Measurements from ENCODE around the gene SPPL3.

Gene SPPL3

DNA sequence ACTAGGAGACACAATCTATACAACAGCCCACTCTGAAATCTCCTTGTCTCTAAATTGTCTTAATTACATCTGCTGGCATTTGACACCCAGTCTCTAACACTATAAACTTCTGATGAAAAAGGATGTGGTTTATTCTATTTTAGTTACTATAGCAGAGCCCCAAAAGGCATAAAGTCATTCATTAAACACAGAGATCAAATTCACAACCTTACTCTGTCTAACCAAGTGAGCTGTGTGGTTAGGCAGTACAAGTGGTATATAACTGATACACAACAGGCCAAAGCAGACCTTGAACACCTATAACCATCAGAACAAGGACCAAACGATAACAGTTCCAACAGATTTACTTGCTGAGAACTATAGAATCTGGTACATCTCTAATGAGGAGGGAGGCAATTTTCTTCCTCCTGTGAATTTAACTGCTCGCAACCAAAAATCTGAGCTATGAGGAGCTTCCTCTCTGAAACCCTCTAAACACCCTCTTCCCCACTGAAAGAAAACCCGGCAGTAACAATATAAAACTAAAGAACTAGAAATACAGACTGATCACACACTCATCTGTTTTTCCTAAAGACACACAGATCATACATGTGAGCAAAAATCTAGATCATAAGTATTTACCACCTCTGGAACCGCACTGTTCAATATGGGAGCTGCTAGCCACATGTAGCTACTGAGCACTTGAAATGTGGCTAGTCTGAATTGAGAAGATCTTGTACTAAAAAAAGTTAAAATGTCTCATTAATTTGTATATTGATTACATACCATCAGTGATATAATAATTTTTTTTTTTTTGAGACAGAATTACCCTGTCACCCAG, 17.7 kb downstream of the SPPL3 start:
- peak; percentile 35 for DNase-seq
- in situ Hi-C loops (cut with MboI; ENCODE audit: low pct_unique_long_range_greater_than_20kb, low sequenced_read_pairs) = no loop called here

DNA sequence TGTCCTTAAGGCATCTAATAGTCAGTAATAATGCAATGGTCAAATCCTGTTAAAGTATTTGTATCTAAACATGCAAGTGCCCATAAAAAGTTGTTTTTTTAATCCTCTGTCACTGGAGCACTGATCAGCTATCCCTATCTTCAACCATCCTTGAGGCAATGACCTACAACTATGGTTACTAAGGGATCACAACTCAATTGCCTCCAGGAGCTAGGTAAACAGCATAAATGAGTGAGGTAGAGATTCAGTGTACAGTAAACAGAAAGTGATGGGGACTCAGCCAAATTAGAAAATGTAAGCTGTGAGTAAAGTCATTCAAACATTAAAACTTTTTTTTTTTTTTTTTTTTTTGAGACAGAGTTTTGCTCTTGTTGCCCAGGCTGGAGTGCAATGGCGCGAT, 18.6 kb downstream of the SPPL3 start:
- in situ Hi-C loops (cut with MboI; ENCODE audit: low pct_unique_long_range_greater_than_20kb, low sequenced_read_pairs) = no loop called here
- no peak for DNase-seq

DNA sequence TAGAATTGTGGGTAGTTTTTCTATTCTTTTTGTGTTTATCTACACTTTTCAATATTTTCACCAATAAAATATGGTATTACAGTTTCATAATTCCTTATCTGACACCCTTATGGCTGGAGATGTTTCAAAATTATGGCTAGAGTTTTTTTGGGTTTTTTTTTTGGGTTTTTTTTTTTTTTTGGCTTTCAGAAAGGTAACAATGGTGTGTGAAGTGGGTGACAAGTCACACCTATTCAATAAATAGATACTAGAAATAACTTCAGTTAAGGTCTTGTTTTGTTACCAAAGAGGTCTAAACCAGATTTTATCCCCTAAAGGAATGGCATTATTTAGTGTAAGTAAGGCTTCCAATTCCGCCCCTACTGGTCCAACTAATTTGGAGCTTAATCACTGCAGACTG, 19.5 kb downstream of the SPPL3 start:
- no peak for DNase-seq
- in situ Hi-C loops (cut with MboI; ENCODE audit: low pct_unique_long_range_greater_than_20kb, low sequenced_read_pairs) = no loop called here

DNA sequence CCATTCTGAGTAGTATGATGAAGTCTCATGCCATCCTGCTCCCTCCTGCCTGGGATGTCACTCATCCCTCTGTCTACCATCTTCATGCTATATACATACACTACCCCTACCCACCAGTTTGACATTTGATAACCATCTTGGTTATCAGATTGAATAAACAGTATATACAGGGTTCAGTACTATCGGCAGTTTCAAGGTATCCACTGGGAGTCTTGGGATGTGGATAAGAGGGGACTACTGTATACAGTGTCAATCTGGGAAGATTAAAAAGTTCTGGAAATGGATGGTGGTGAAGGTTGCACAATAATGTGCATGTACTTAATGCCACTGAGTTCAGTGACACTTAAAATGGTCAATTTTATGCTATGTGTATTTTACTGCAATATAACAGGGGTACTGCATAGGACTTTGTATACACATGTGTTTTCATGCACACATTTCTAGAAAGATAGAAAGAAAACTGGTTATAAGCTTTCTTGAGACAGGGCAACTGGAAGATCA, 22.1 kb downstream of the SPPL3 start:
- in situ Hi-C loops (cut with MboI; ENCODE audit: low pct_unique_long_range_greater_than_20kb, low sequenced_read_pairs) = no loop called here
- DNase-seq = no peak

DNA sequence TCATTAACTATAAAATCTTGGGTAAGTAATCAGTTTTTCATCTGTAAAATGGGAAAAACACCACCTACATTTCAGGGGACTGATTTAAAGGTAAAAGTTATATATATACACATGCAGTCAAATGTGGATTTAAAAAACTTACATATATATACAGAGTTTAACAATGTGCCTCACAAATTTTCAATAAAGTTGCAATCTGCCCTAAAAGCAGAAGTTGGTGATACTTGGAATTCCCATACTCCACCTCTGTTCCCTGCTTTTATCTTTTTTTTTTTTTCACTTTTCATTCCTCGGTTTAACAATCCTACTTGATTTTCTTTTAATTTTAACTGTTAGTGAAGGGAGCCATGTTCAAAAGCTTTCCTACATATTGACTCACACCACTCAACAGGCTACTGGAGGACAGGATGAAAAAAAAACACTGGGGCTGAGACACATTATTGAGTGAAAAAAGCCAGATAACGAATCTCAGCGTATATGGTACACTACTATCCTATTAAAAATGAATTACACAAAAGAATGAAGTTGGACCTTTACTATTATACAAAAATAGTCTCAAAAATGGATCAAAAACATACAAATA, 24.3 kb downstream of the SPPL3 start:
- DNase-seq = no peak
- in situ Hi-C loops (cut with MboI; ENCODE audit: low pct_unique_long_range_greater_than_20kb, low sequenced_read_pairs) = no loop called here

DNA sequence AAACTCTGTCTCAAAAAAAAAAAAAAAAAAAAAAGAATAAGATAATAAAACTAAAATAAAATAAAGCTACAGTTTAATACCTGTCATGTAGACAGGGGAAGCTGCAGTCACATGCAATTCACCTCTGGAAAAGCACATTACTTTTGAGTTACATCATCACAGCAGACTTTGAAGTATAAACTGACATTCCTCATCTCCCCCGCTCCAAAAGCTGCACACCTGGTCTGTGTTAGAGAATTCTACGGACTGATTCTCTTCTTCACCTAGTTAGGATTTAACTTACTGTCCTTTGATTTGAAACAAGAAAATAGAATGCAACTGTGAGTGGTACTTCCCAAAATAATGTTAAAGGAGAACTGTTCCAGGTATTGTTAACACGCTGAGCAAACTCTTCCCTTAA, 25.1 kb downstream of the SPPL3 start:
- DNase-seq = no peak
- in situ Hi-C loops (cut with MboI; ENCODE audit: low pct_unique_long_range_greater_than_20kb, low sequenced_read_pairs) = no loop called here

DNA sequence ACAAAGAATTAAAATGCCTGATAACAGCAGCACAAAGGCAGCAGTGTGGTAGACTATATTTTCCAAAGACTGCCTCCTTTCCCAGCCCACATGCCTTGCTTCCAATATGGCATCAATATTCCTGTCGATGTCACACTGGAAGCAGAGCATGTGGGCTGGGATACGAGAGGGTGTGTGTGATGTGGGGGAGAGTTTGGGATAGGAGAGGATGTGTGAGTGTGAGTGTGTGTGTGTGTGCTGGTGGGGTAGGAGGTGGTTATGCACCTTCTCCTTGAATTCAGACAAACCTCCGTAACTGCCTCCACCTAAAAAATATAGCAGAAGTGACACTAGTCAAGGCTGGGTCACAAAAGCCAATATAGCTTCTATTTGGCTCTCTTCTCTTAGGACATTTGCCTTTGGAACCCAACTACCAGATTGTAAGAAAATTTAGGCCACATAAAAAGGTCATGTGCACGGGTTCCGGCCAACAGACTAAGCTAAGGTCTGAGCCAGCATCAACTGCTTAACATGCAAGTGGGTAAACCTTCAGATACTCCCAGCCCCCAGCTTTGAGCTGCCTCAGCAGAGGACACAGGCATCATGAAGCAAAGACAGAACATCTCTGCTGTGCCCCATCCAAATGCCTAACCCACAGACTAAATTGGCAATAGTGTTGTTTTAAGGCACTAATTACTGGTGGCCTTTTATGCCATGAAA, 29.5 kb downstream of the SPPL3 start:
- in situ Hi-C loops (cut with MboI; ENCODE audit: low pct_unique_long_range_greater_than_20kb, low sequenced_read_pairs) = no loop called here
- DNase-seq = no peak

DNA sequence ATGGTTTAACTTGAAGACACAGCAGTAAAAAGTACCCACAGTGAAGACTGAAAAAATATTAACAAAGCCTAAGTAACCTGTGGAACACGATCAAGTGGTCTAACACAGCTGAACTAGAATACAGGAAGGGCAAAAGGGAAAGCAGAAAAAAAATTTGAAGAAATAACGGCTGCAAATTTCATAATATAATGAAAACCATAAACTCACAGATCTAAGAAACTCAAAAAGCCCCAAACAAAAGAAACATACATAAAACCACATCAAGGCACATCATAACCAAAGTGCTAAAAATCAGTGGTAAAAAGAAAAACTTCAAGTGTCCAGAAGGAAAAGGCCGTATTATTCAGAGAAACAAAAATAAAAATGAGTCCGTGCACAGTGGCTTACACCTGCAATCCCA, 30.9 kb downstream of the SPPL3 start:
- in situ Hi-C loops (cut with MboI; ENCODE audit: low pct_unique_long_range_greater_than_20kb, low sequenced_read_pairs) = no loop called here
- DNase-seq = no peak

DNA sequence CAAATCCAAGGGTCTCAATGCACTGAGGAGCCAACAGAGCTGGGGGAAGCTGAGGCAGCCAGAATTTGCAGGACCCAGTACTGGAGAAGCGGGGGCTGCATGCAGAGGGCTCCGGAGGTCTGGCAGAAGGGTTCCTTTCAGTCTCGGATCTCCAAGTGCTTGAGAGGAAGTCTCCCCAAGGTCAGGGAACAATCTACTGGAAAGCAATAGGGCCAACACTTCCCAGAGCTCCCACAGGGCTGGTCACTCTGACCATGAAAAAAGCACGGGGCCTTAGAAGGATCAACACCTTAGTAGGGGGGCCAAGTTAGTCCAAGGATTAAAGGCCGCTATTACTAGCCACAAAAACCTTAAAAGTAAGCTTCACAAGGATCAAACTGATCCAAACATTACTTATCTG, 31.7 kb downstream of the SPPL3 start:
- in situ Hi-C loops (cut with MboI; ENCODE audit: low pct_unique_long_range_greater_than_20kb, low sequenced_read_pairs) = no loop called here
- no peak for DNase-seq

DNA sequence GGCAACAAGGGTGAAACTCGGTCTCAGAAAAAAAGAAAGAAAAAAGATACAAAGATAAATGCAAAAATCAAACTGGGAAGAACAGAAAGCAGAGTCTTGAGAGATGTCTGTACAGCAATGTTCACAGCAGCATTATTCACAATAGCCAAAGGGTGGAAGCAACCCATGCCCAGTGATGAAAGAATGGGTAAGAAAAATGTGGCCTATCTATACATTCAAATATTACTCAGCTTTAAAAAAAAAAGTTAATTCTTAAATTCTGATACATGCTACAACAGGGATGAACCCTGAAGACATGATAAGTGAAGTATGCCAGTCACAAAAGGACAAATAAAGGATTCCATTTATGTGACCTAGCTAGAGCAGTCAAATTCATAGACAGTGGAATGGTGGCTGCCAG, 33.7 kb downstream of the SPPL3 start:
- DNase-seq = no peak
- in situ Hi-C loops (cut with MboI; ENCODE audit: low pct_unique_long_range_greater_than_20kb, low sequenced_read_pairs) = no loop called here

DNA sequence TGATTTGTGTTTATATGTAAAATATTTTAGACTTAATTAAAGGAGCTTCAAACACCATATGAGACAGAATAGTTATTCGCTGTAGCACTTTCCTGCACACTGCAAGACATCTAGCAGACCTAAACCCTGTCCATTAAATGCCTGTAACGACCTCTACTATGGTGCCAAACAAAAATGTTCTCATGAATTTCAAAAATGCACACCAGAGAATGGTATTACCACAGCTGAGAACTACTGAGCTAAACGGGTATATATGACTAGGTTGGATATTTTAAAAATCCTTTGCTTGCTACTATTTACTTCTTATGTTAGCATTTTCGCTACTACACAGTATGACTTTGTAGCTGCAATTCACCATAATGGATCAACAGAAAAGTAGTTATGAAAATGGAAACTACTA, 34.8 kb downstream of the SPPL3 start:
- DNase-seq = no peak
- in situ Hi-C loops (cut with MboI; ENCODE audit: low pct_unique_long_range_greater_than_20kb, low sequenced_read_pairs) = no loop called here

DNA sequence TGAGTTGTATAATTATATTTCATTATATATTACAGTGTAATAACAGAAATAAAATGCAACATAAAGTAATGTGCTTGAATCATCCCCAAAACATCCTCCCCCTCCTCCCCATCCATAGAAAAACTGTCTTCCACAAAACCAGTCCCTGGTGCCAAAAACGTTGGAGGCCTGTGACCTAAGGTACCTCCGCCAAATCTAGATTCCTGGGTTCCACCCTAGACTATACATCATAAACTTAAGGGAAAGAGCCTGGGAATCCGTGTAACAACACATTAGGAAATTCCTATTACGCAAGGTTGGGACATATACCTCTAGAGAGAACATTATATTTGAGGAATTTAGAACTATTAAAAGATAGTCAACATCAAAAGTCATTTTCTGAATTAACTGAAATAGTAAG, 38.0 kb downstream of the SPPL3 start:
- in situ Hi-C loops (cut with MboI; ENCODE audit: low pct_unique_long_range_greater_than_20kb, low sequenced_read_pairs) = no loop called here
- no peak for DNase-seq

DNA sequence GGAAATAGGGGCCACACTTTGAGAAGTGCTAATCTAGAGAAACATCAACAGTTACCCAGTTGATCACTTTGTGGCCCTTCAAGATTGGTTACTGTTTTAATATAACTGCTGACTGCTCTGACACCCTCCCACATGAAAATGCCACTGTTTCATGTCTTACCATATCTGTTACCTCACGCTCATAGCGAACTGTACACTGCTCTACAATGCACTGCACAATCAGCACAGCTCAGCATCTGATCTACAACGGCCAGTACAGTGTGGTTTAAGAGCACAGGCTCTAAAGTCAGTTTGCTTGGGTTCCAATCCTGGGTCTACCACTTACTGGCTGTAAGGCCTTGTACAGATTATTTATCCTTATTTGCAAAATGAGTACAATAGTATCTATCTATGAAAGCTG, 39.1 kb downstream of the SPPL3 start:
- no peak for DNase-seq
- in situ Hi-C loops (cut with MboI; ENCODE audit: low pct_unique_long_range_greater_than_20kb, low sequenced_read_pairs) = no loop called here

DNA sequence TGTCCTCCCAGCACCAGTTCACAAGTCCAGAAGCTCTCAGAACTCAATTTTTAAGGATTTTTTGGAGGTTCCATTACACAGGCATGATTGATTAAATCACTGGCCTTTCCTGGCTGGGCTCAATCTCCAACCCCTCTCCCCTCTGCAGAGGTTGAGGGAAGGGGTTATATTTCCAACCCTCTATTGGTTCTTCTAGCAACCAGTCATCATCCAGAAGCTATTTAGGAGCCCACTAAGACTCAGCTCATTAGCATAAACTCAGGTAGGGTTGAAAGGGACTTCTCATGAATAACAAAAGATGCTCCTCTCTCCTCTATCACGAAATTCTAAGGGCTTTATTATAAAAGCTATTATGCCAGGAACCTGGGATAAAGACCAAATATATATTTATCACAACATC, 41.5 kb downstream of the SPPL3 start:
- no peak for DNase-seq
- in situ Hi-C loops (cut with MboI; ENCODE audit: low pct_unique_long_range_greater_than_20kb, low sequenced_read_pairs) = no loop called here

DNA sequence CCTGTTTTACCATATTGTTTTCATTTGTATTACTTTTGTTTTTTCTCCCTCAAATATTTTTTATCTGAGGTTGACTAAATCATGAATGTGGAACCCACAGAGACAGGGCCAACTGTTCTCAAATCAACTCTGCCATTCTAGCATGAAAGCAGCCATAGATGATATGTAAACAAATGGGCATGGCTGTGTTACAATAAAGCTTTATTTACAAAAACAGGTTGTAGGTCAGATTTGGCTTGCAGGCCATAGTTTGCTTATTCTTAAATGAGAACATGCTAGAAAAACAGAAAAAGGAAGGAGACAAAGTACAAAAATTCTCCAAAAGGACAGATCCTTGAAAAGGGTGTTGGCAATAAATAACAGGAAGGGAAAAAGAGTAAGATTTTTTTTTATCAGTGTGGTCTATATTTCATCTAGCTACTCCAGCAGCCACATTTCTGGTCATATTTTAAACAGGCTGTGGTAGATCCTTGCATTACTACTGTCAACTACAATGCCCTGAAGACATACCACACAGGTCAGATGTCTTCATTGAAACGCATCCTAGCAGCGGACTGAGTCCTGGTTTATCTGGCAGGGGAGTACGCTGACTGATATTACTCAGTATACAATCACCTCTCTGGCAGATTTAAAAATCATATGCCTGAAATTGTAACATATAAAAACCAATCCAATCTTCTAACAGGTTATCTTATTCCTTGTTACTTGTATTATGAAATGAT, 42.9 kb downstream of the SPPL3 start:
- DNase-seq = no peak
- in situ Hi-C loops (cut with MboI; ENCODE audit: low pct_unique_long_range_greater_than_20kb, low sequenced_read_pairs) = no loop called here

DNA sequence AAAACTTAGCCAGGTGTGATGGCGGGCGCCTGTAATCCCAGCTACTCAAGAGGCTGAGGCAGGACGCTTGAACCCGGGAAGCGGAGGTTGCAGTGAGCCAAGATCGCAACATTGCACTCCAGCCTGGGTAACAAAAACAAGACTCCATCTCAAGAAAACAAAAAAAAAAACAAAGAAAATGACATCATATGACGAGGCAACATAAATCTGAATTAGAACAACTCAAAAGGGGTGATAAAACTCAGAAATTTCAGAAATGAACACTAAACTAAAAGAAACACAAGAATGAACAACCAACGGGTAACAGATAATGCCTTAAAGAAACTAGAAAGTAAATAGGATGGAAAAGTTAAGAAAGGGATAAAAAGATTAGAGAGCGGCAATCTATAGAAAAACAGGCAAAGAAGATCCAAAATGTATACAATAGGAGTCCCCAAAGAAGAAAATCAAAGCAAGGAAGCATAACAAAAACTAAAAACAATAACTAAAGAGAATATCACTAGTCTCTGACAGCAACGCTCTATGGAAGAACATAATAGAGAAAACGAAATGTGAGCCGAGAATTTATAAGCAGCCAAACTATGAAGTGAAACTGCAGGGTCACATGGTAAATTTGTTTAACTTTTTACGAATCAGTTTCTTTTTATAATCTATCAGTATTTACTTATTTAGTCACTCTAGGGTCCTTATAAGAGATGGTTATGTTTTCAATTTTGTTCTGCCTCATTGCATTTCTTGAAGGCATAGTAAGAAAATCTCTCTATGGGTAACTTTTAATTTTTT, 45.7 kb downstream of the SPPL3 start:
- in situ Hi-C loops (cut with MboI; ENCODE audit: low pct_unique_long_range_greater_than_20kb, low sequenced_read_pairs) = no loop called here
- no peak for DNase-seq

DNA sequence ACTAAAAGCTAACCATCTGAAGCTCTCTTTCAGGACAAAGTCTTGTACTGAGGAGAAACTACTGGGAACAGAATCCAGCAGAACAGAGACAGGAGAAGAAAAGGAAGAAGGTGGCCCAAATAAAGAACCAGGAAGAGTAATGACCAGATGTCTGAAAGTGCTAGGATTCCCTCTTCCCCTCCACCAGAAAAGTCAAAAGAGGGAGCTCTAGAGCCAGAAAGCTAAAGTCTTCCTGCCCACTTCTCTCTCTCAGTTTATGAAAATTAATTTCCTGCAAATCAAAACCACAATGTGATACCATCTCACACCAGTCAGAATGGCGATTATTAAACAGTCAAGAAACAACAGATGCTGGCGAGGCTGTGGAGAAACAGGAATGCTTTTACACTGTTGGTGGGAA, 47.2 kb downstream of the SPPL3 start:
- DNase-seq = peak; percentile 49
- in situ Hi-C loops (cut with MboI; ENCODE audit: low pct_unique_long_range_greater_than_20kb, low sequenced_read_pairs) = no loop called here

DNA sequence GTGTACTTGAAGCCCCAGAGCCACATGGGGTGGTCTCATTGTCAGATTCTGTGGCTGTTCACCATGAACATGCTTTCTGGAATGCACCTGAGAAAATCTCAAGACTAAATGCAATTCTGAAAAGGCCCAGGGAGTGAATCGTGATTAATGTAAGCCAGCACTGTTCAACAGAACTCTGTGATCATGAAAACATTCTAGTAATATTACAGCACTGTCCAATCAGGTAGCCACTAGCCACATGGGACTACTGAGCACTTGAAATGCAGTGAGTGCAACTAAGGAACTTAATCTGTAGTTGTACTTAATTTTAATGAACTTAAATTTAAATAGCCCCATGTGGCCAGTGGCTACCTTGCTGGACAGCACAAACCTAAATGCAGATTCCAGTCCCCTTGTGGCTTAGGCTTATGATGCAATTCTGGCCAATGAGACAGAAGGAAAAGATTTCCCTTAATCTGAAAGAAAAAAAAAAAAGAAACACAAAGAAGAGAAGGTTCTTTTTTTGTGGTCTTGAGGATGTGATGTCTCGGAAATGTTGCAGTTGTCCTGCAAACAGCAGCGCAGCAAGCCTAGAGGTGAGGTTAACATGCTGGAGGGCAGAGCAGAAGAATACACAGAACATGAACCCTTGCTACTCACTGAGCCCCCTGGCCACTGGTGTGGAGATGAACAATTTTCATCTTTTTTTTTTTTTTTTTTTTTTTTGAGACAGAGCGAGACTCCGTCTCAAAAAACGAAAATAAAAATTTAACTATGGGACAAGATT, 48.2 kb downstream of the SPPL3 start:
- no peak for DNase-seq
- in situ Hi-C loops (cut with MboI; ENCODE audit: low pct_unique_long_range_greater_than_20kb, low sequenced_read_pairs) = no loop called here
